Adrenal gland (tissue), 12 donors: Measurements from ENCODE around the gene KDSR. TPM values are rescaled to one million over a fixed set of nuclear protein-coding genes. Genes with fewer than 3 reads are reported as not detected.

Experiments
- DNase-seq, 7 donors: peaks; one replicate each; pipeline ENCODE4 v3.0.0-alpha.2; 2019 to 2020
- H3K27ac ChIP-seq, 5 donors: fragments of 200-600 bp; sonication (generic) in 4 of 5; 1 replicate in 3 of 5; 2 replicates in 2 of 5; pipeline versions ENCODE4 v1.5.1 to v1.8.0; 2016 to 2020; ENCODE audit warnings: mild to moderate bottlenecking in 1 of 5
- H3K27me3 ChIP-seq: fragments of 200-600 bp; 2 replicates; pipeline ENCODE4 v1.8.0; 2021
- H3K36me3 ChIP-seq, 2 donors: fragments of 200-600 bp; replicated peaks in 1 of 2; 1 replicate in 1 of 2; 2 replicates in 1 of 2; pipeline versions ENCODE4 v1.5.1 to v1.8.0; 2018 to 2022
- H3K4me1 ChIP-seq, 2 donors: fragments of 200-600 bp; replicated peaks in 1 of 2; 1 replicate in 1 of 2; 2 replicates in 1 of 2; pipeline versions ENCODE4 v1.5.1 to v1.8.0; 2018 to 2021
- H3K4me3 ChIP-seq, 4 donors: fragments of 200-600 bp; sonication (generic) in 3 of 4; one replicate each; pipeline ENCODE4 v1.5.1; 2016 to 2018
- H3K9me3 ChIP-seq, 3 donors: fragments of 200-600 bp; sonication (generic) in 1 of 3; replicated peaks in 1 of 3; 1 replicate in 2 of 3; 2 replicates in 1 of 3; pipeline versions ENCODE4 v1.5.1 to v1.8.0; 2016 to 2021
- CTCF ChIP-seq, 6 experiments: fragments of 450-650 bp in 4 of 6; fragments of 200-600 bp in 2 of 6; sonication (generic) in 1 of 6; IDR thresholded peaks; 1 replicate in 5 of 6; 2 replicates in 1 of 6; pipeline versions ENCODE4 v1.5.1 to v1.8.0; 2016 to 2021; ENCODE audit warnings: antibody characterized with exemption in 6 of 6, mild to moderate bottlenecking in 2 of 6, moderate library complexity in 1 of 6
- POLR2A ChIP-seq, 2 donors: fragments of 450-650 bp; IDR thresholded peaks; one replicate each; pipeline ENCODE4 v1.6.1; 2017; ENCODE audit warnings: antibody characterized with exemption in 2 of 2, mild to moderate bottlenecking in 2 of 2, moderate library complexity in 1 of 2
- WGBS, 4 donors: extraction: QIAGEN DNeasy Blood & Tissue Kit in 2 of 4; methylation state at CpG; one replicate each; pipeline versions ENCODE4 v1.1.5 to v1.1.7; 2013 to 2017; 5-methylcytosine and 5-hydroxymethylcytosine counted together
- intact Hi-C, 2 donors: fragments of 100-400 bp; cut with DNase I; formaldehyde crosslinking; loops; one replicate each; pipeline versions ENCODE4 v1.14.1 to v1.15.0; 2022 to 2023
- polyA plus RNA-seq, 3 donors: library from polyadenylated mRNA; stranded (reverse); fragments of 200-250 nt in 2 of 3; fragments of 350-450 nt in 1 of 3; fragmentation: Illumina TruSeq in 1 of 3; extraction: RNeasy Lipid Tissue Mini Kit (QIAGEN cat#74804) in 1 of 3; gene quantifications; one replicate each; pipeline ENCODE4 v1.2.3, GENCODE V29; 2013 to 2014
- total RNA-seq, 9 donors: library from RNA; depleted of rRNA in 4 of 9; stranded (reverse); fragments of >200 nt in 4 of 9; fragments of 120-200 nt in 1 of 9; fragmentation: NEBNext Ultra II Directional in 1 of 9; extraction: Animal tissue kit (Norgen Biotek cat#: 25700) in 1 of 9; gene quantifications; one replicate each; pipeline versions ENCODE4 v1.1.0 to v1.2.4, GENCODE V29; 2013 to 2023
- donor health status: healthy with polysubstance abuse.
- donor health status: Bipolar disorder and iron deficiency.
- donor health status: DM: yes; HTN: yes; CAD: no.
- donor health status: DM: no; HTN: no; CAD: no.
- donor health status: DM: no; HTN: no; CAD: no.
- donor health status: DM: yes; HTN: yes; CAD: no.

KDSR gene
- total and polyA plus RNA-seq, 12 donors: 8.2 to 102 (median 50.4) TPM

- intact Hi-C loops: no loop called here
- Histone ChIP-seq H3K36me3 (no peaks in the 10 kb centered on the region), H3K27ac (no peak overlapping the region), H3K27me3 (no peaks in the 10 kb centered on the region), H3K9me3 (no peaks in the 10 kb centered on the region), H3K4me1 (peaks cover 0 to 16% of the 10 kb centered on the region in 2 donors), H3K4me3 (no peak overlapping the region)
- TF ChIP-seq POLR2A (IDR thresholded peaks at IDR 0.05) (no peak), CTCF (IDR thresholded peaks at IDR 0.05) (no peak)
- no peak for DNase-seq
- WGBS, 4 donors: 78 to 86% (median 83%) methylated on average over 6 of the region's 6 CpGs
Measured at GRCh38 chr18:63290166-63290820, 76.7 kb downstream of the KDSR start.

- no peak for DNase-seq
- H3K27me3 ChIP-seq: no peaks in the 10 kb centered on the region
- H3K4me3 ChIP-seq: no peak overlapping the region
- H3K4me1 ChIP-seq: peaks cover 0 to 16% of the 10 kb centered on the region in 2 donors
- peak overlapping the region in 1 of 5 donors; percentile 9 for H3K27ac ChIP-seq
- no peaks in the 10 kb centered on the region for H3K36me3 ChIP-seq
- no peaks in the 10 kb centered on the region for H3K9me3 ChIP-seq
- 60 to 74% (median 68%) methylated on average over 2 of the region's 2 CpGs for WGBS, 4 donors
- TF ChIP-seq CTCF (IDR thresholded peaks at IDR 0.05) (no peak), POLR2A (IDR thresholded peaks at IDR 0.05) (no peak)
- intact Hi-C loops: no loop called here
Measured at GRCh38 chr18:63288311-63288710, 78.7 kb downstream of the KDSR start.

- Histone ChIP-seq H3K36me3 (no peaks in the 10 kb centered on the region), H3K27me3 (no peaks in the 10 kb centered on the region), H3K4me1 (peaks cover 0 to 16% of the 10 kb centered on the region in 2 donors), H3K27ac (no peak overlapping the region), H3K4me3 (no peak overlapping the region), H3K9me3 (no peaks in the 10 kb centered on the region)
- TF ChIP-seq POLR2A (IDR thresholded peaks at IDR 0.05) (no peak), CTCF (IDR thresholded peaks at IDR 0.05) (no peak)
- no peak for DNase-seq
- intact Hi-C loops: no loop called here
- WGBS, 4 donors: 56 to 68% (median 65%) methylated on average over 1 of the region's 1 CpG
Measured at GRCh38 chr18:63287691-63288220, 79.2 kb downstream of the KDSR start.

- Histone ChIP-seq H3K4me3 (no peak overlapping the region), H3K27ac (no peak overlapping the region), H3K36me3 (no peaks in the 10 kb centered on the region), H3K4me1 (peaks cover 0 to 16% of the 10 kb centered on the region in 2 donors), H3K27me3 (no peaks in the 10 kb centered on the region), H3K9me3 (no peaks in the 10 kb centered on the region)
- DNase-seq: no peak
- TF ChIP-seq POLR2A (IDR thresholded peaks at IDR 0.05) (no peak), CTCF (IDR thresholded peaks at IDR 0.05) (no peak)
- 76 to 83% (median 79%) methylated on average over 3 to 4 of the region's 4 CpGs for WGBS, 4 donors
- intact Hi-C loops: no loop called here
Measured at GRCh38 chr18:63286926-63287325, 80.1 kb downstream of the KDSR start.
